IMR-90 (cell line): Measurements from ENCODE around the gene RPGRIP1L. TPM values are rescaled to one million over a fixed set of nuclear protein-coding genes. Genes with fewer than 3 reads are reported as not detected.

Source experiments
- ATAC-seq: fragments of 200-7000 bp; cut with Tn5 transposase; 2 replicates; pipeline ENCODE4 v1.9.1; 2020; ENCODE audit warnings: low read depth, mild to moderate bottlenecking, moderate library complexity
- BruUV-seq: library from RNA; stranded (reverse); fragments of 400-500 nt; replicated peaks from 2 replicates; lab custom pipeline; 2021; lab: Mats Ljungman, UMichigan
- CTCF ChIA-PET: fragments of 300-600 bp; formaldehyde crosslinking; extraction: SDS; loops from one replicate; lab custom pipeline; 2021; ENCODE audit warnings: antibody characterized with exemption; lab: Yijun Ruan, JAX
- POLR2A ChIA-PET: fragments of 300-600 bp; sonication (Branson Sonifier 250); formaldehyde crosslinking; loops from one replicate; lab custom pipeline; 2022; ENCODE audit warnings: antibody characterized with exemption; ENCODE audit not compliant: unreplicated experiment; lab: Charles Lee
- DNase-seq: peaks from one replicate; pipeline ENCODE4 v3.0.0; 2013
- H2AFZ ChIP-seq: replicated peaks from 2 replicates; pipeline ENCODE3; 2013; ENCODE audit warnings: low read length, mild to moderate bottlenecking; ENCODE audit not compliant: poor library complexity
- H2AK5ac ChIP-seq: 2 replicates; pipeline ENCODE4 v1.6.1; 2013; ENCODE audit warnings: low read depth, low read length, inconsistent platforms
- H2AK9ac ChIP-seq: replicated peaks from 2 replicates; pipeline ENCODE3; 2013; ENCODE audit warnings: mild to moderate bottlenecking, low read depth, low read length, moderate library complexity; ENCODE audit not compliant: poor library complexity
- H2BK120ac ChIP-seq: 2 replicates; pipeline ENCODE4 v1.6.1; 2013; ENCODE audit warnings: low read depth, low read length, inconsistent platforms
- H2BK15ac ChIP-seq: 3 replicates; pipeline ENCODE4 v1.6.1; 2013; ENCODE audit warnings: low read depth, low read length, inconsistent platforms
- H2BK20ac ChIP-seq: 2 replicates; pipeline ENCODE4 v1.6.1; 2013; ENCODE audit warnings: low read depth, mild to moderate bottlenecking, inconsistent platforms, low read length, moderate library complexity
- H2BK5ac ChIP-seq: 2 replicates; pipeline ENCODE4 v1.6.1; 2013; ENCODE audit warnings: mild to moderate bottlenecking, low read depth, low read length, inconsistent platforms; ENCODE audit not compliant: poor library complexity, severe bottlenecking
- H3K14ac ChIP-seq: replicated peaks from 2 replicates; pipeline ENCODE4 v1.6.1; 2013; ENCODE audit warnings: low read depth, low read length, inconsistent platforms
- H3K18ac ChIP-seq: 2 replicates; pipeline ENCODE4 v1.6.1; 2013; ENCODE audit warnings: low read depth, low read length, control low read depth
- H3K23ac ChIP-seq: 2 replicates; pipeline ENCODE4 v1.6.1; 2013; ENCODE audit warnings: low read depth, low read length, inconsistent platforms
- H3K27ac ChIP-seq: 2 replicates; pipeline ENCODE4 v1.5.1; 2013; ENCODE audit warnings: mild to moderate bottlenecking, control low read depth, low read length; ENCODE audit not compliant: insufficient read depth
- H3K27me3 ChIP-seq: 2 replicates; pipeline ENCODE4 v1.6.1; 2013; ENCODE audit warnings: low read length; ENCODE audit not compliant: control insufficient read depth, insufficient read depth
- H3K36me3 ChIP-seq: 2 replicates; pipeline ENCODE4 v1.6.1; 2013; ENCODE audit warnings: low read length, mixed read lengths; ENCODE audit not compliant: control insufficient read depth, insufficient read depth
- H3K4ac ChIP-seq: 2 replicates; pipeline ENCODE4 v1.6.1; 2013; ENCODE audit warnings: low read depth, low read length, inconsistent platforms
- H3K4me1 ChIP-seq: 2 replicates; pipeline ENCODE4 v1.6.1; 2013; ENCODE audit warnings: low read length, mixed read lengths; ENCODE audit not compliant: control insufficient read depth, insufficient read depth
- H3K4me2 ChIP-seq: 2 replicates; pipeline ENCODE4 v1.6.1; 2013; ENCODE audit warnings: low read depth, mild to moderate bottlenecking, control low read depth, low read length, moderate library complexity
- H3K4me3 ChIP-seq: 2 replicates; pipeline ENCODE4 v1.5.1; 2013; ENCODE audit warnings: low read depth, mild to moderate bottlenecking, control low read depth, low read length, moderate library complexity; ENCODE audit not compliant: insufficient read depth
- H3K56ac ChIP-seq: 2 replicates; pipeline ENCODE4 v1.6.1; 2013; ENCODE audit warnings: low read length, inconsistent platforms; ENCODE audit not compliant: insufficient read depth; ENCODE audit errors: extremely low read depth
- H3K79me1 ChIP-seq, 2 experiments: 2 replicates each; pipeline ENCODE4 v1.6.1; 2013; ENCODE audit warnings: low read length in 2 of 2, inconsistent platforms in 1 of 2, low read depth in 1 of 2
- H3K9ac ChIP-seq: 2 replicates; pipeline ENCODE4 v1.6.1; 2013; ENCODE audit warnings: low read depth, low read length, control low read depth
- H3K9me1 ChIP-seq: 2 replicates; pipeline ENCODE4 v1.6.1; 2013; ENCODE audit warnings: low read length, inconsistent platforms; ENCODE audit not compliant: insufficient read depth
- H3K9me3 ChIP-seq: 2 replicates; pipeline ENCODE4 v1.6.1; 2013; ENCODE audit warnings: low read length; ENCODE audit not compliant: control insufficient read depth, insufficient read depth
- H4K20me1 ChIP-seq: 2 replicates; pipeline ENCODE4 v1.6.1; 2013; ENCODE audit warnings: low read length, inconsistent platforms; ENCODE audit not compliant: insufficient read depth
- H4K5ac ChIP-seq: 2 replicates; pipeline ENCODE4 v1.6.1; 2013; ENCODE audit warnings: mild to moderate bottlenecking, low read depth, low read length, control low read depth
- H4K8ac ChIP-seq, 2 experiments: 2 replicates each; pipeline ENCODE4 v1.6.1; 2013; ENCODE audit warnings: low read depth in 2 of 2, low read length in 2 of 2, control low read depth in 1 of 2, inconsistent platforms in 1 of 2
- H4K91ac ChIP-seq: 2 replicates; pipeline ENCODE4 v1.6.1; 2013; ENCODE audit warnings: low read depth, low read length, inconsistent platforms; ENCODE audit not compliant: insufficient read depth
- BHLHE40 ChIP-seq: fragments of 150-350 bp; IDR thresholded peaks from 2 replicates; pipeline ENCODE4 v1.6.1; 2016; ENCODE audit warnings: mild to moderate bottlenecking, low read depth, low read length
- CEBPB ChIP-seq: IDR thresholded peaks from 2 replicates; pipeline ENCODE4 v1.6.1; 2012; ENCODE audit warnings: low read depth, low read length, improper control_type of control experiment
- CHD1 ChIP-seq: IDR thresholded peaks from 2 replicates; pipeline ENCODE4 v1.6.1; 2012; ENCODE audit warnings: low read depth, low read length, improper control_type of control experiment
- FOS ChIP-seq: fragments of 150-350 bp; IDR thresholded peaks from 2 replicates; pipeline ENCODE4 v1.6.1; 2016; ENCODE audit warnings: low read depth, low read length
- MAFK ChIP-seq: IDR thresholded peaks from 2 replicates; pipeline ENCODE4 v1.6.1; 2012; ENCODE audit warnings: low read depth, low read length, improper control_type of control experiment
- MAZ ChIP-seq: IDR thresholded peaks from 2 replicates; pipeline ENCODE4 v1.6.1; 2012; ENCODE audit warnings: low read depth, mild to moderate bottlenecking, low read length, improper control_type of control experiment, moderate library complexity, borderline replicate concordance
- MXI1 ChIP-seq: IDR thresholded peaks from 2 replicates; pipeline ENCODE4 v1.6.1; 2012; ENCODE audit warnings: low read depth, mild to moderate bottlenecking, low read length, moderate library complexity, borderline replicate concordance
- NFE2L2 ChIP-seq: fragments of 150-350 bp; IDR thresholded peaks from 2 replicates; pipeline ENCODE4 v1.6.1; 2016; ENCODE audit warnings: low read depth, mild to moderate bottlenecking, low read length
- POLR2A ChIP-seq: IDR thresholded peaks from 2 replicates; pipeline ENCODE4 v1.6.1; 2012; ENCODE audit warnings: mild to moderate bottlenecking, low read depth, low read length
- RAD21 ChIP-seq: IDR thresholded peaks from 2 replicates; pipeline ENCODE4 v1.6.1; 2012; ENCODE audit warnings: low read length, improper control_type of control experiment
- RCOR1 ChIP-seq: IDR thresholded peaks from 2 replicates; pipeline ENCODE4 v1.6.1; 2012; ENCODE audit warnings: mild to moderate bottlenecking, low read length, improper control_type of control experiment; ENCODE audit not compliant: insufficient replicate concordance
- RFX5 ChIP-seq: IDR thresholded peaks from 2 replicates; pipeline ENCODE4 v1.8.0; 2012; ENCODE audit warnings: low read depth, mild to moderate bottlenecking, low read length, moderate library complexity
- SMC3 ChIP-seq: fragments of 150-350 bp; IDR thresholded peaks from 2 replicates; pipeline ENCODE4 v1.6.1; 2016; ENCODE audit warnings: low read depth, mild to moderate bottlenecking, antibody characterized with exemption, low read length, moderate library complexity
- WGBS, 2 experiments: methylation state at CpG; one replicate each; pipeline versions ENCODE4 v1.1.5 to v1.1.7; 2013; ENCODE audit warnings: missing lambda C conversion rate in 2 of 2; ENCODE audit not compliant: insufficient read length in 1 of 2; ENCODE audit errors: extremely low coverage in 2 of 2; 5-methylcytosine and 5-hydroxymethylcytosine counted together
- dilution Hi-C: fragments of 300-500 bp; cut with HindIII; formaldehyde crosslinking; loops from one replicate; pipeline ENCODE4 v1.14.3; 2018; ENCODE audit warnings: low sequenced_read_pairs; ENCODE audit not compliant: unreplicated experiment
- in situ Hi-C: fragments of 300-500 bp; cut with MboI; formaldehyde crosslinking; loops from 3 replicates; pipeline ENCODE4 v1.14.3; 2019; ENCODE audit warnings: low sequenced_read_pairs, inconsistent platforms, mixed read lengths
- intact Hi-C: fragments of 100-400 bp; cut with micrococcal nuclease; formaldehyde crosslinking; loops from 2 replicates; pipeline ENCODE4 v1.10.0; 2022
- polyA plus RNA-seq, 3 experiments: library from polyadenylated mRNA; depleted of rRNA; stranded (reverse); fragments of >200 nt; gene quantifications; 2 replicates each; pipeline ENCODE4 v1.2.3, GENCODE V29; 2012; ENCODE audit warnings: low replicate concordance in 1 of 3
- total RNA-seq: library from RNA; depleted of rRNA; stranded (reverse); fragments of >200 nt; gene quantifications from 2 replicates; pipeline ENCODE4 v1.2.3, GENCODE V29; 2012
- TF ChIP-seq, protein P1 (sequence below): fragments of 150-350 bp; IDR thresholded peaks from 2 replicates; pipeline ENCODE4 v1.6.1; 2017; ENCODE audit warnings: mild to moderate bottlenecking, antibody characterized with exemption, low read length, low read depth

The RPGRIP1L gene
- total and polyA plus RNA-seq, 2 of the 4 experiments (the other 2 are of a cell fraction), result 7.3 to 10.4 TPM

DNA sequence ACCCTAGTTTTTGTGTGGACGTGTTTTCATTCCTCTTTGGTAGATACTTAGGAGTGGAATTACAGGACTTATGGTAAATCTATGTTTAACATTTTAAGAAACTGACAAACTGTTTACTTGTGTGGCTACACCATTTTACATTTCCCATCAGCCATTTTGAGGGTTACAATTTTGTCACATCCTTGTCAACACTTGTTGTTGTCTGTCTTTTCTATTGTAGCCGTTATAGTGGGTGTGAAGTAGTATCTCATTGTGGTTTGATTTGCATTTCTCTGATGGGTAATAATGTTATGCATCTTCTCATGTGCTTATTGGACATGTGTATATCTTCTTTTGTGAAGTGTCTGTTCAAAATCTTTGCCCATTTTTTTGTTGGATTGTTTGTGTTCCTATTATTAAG, 4.8 kb upstream of the RPGRIP1L start:
- Histone ChIP-seq H3K27ac (no peak overlapping the region), H2BK120ac (no peak overlapping the region), H3K27me3 (no peaks in the 10 kb centered on the region), H3K18ac (no peak overlapping the region), H2BK20ac (no peak overlapping the region), H3K79me1 (peaks cover 21 to 56% of the 10 kb centered on the region in 2 experiments), H4K20me1 (peaks cover 8% of the 10 kb centered on the region; the same call in 1 of the 2 replicates), H2AK5ac (no peak overlapping the region), H2AK9ac (no peak overlapping the region), H4K8ac (no peak overlapping the region), H3K9me3 (no peaks in the 10 kb centered on the region), H3K9me1 (0 out of 2 replicates have a peak, but pooled peaks cover 2% of the 10 kb centered on the region), H3K4me1 (peaks cover 2% of the 10 kb centered on the region; the same call in 1 of the 2 replicates), H2BK15ac (no peak overlapping the region), H3K23ac (no peak overlapping the region), H4K5ac (no peak overlapping the region), H3K36me3 (peaks cover 3% of the 10 kb centered on the region; the same call in 1 of the 2 replicates), H3K9ac (no peak overlapping the region), H3K14ac (no peak overlapping the region), H3K56ac (no peak overlapping the region), H2BK5ac (no peak overlapping the region), H3K4ac (no peak overlapping the region), H4K91ac (no peak overlapping the region), H3K4me3 (no peak overlapping the region), H2AFZ (no peak overlapping the region), H3K4me2 (no peak overlapping the region)
- no TSS peak for BruUV-seq
- ChIA-PET POLR2A (no interaction called here), CTCF (no interaction called here)
- DNase-seq (no peak), ATAC-seq (no peak)
- intact Hi-C loops, result no loop called here
- in situ Hi-C loops, result no loop called here
- dilution Hi-C loops, result no loop called here
- WGBS, 2 experiments, result no CpG with 5 or more reads among the region's 2 CpGs
- TF ChIP-seq MAZ (no peak), CHD1 (no peak), RCOR1 (no peak), NFE2L2 (no peak), MAFK (no peak), FOS (no peak), CEBPB (no peak), SMC3 (no peak), RFX5 (no peak), POLR2A (no peak), BHLHE40 (no peak), RAD21 (no peak), MXI1 (no peak)
- TF ChIP-seq, protein P1, sequence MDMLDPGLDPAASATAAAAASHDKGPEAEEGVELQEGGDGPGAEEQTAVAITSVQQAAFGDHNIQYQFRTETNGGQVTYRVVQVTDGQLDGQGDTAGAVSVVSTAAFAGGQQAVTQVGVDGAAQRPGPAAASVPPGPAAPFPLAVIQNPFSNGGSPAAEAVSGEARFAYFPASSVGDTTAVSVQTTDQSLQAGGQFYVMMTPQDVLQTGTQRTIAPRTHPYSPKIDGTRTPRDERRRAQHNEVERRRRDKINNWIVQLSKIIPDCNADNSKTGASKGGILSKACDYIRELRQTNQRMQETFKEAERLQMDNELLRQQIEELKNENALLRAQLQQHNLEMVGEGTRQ, result no peak
